ENCODE measurements around the gene ACAN. TPM values are rescaled to one million over a fixed set of nuclear protein-coding genes. Genes with fewer than 3 reads are reported as not detected.

The ACAN gene
- total and polyA plus RNA-seq, 10 of the 15 experiments (the other 5 are each of a cell fraction or from before 2014, with no cell fraction given): not detected

DNA sequence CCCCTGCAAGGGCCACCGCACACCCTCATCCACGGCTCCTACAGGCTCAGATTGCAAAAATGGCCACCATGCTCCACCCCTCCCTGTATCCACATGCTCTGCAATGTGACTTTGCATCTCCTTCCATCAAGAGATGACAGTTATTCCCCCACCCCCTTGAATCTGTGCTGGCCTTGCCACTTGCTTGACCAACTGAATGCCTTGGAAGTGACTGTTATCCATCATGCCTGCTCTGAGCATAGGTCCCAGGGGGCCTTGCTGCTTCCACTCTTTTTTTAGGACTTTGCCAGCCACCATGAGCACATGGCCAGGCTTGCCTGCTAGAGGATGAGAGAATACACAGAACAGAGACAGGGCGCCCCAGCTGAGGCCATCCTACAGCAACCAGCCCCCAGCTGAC is 78.5 kb downstream of the ACAN start (continued):
- TF ChIP-seq, protein P1, sequence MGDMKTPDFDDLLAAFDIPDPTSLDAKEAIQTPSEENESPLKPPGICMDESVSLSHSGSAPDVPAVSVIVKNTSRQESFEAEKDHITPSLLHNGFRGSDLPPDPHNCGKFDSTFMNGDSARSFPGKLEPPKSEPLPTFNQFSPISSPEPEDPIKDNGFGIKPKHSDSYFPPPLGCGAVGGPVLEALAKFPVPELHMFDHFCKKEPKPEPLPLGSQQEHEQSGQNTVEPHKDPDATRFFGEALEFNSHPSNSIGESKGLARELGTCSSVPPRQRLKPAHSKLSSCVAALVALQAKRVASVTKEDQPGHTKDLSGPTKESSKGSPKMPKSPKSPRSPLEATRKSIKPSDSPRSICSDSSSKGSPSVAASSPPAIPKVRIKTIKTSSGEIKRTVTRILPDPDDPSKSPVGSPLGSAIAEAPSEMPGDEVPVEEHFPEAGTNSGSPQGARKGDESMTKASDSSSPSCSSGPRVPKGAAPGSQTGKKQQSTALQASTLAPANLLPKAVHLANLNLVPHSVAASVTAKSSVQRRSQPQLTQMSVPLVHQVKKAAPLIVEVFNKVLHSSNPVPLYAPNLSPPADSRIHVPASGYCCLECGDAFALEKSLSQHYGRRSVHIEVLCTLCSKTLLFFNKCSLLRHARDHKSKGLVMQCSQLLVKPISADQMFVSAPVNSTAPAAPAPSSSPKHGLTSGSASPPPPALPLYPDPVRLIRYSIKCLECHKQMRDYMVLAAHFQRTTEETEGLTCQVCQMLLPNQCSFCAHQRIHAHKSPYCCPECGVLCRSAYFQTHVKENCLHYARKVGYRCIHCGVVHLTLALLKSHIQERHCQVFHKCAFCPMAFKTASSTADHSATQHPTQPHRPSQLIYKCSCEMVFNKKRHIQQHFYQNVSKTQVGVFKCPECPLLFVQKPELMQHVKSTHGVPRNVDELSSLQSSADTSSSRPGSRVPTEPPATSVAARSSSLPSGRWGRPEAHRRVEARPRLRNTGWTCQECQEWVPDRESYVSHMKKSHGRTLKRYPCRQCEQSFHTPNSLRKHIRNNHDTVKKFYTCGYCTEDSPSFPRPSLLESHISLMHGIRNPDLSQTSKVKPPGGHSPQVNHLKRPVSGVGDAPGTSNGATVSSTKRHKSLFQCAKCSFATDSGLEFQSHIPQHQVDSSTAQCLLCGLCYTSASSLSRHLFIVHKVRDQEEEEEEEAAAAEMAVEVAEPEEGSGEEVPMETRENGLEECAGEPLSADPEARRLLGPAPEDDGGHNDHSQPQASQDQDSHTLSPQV (IDR thresholded peaks at IDR 0.05): no peak
- no peak for TF ChIP-seq CBX5 (IDR thresholded peaks at IDR 0.05; ENCODE audit: low read depth)

DNA sequence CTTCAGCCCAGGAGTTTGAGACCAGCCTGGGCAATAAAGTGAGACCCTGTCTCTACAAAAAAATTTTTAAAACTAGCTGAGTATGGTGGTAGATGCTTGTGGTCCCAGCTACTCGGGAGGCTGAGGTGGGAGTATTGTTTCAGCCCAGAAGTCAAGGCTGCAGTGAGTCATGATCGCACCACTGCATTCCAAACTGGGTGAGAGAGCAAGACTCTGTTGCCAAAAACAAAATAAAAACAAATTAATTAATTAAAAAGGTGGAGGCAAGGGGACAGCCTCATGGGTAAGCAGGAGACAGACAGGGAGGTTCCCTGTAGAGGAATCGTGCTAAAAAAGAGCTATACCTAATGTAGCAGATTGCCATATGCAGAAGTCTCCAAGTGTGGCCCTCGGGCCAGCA is 79.5 kb downstream of the ACAN start:
- SMC1A ChIA-PET (ENCODE audit: uncharacterized antibody, unreplicated experiment): no interaction called here
- no peaks in the 10 kb centered on the region for H3K9me3 ChIP-seq (replicated peaks; ENCODE audit: control insufficient read depth, insufficient read depth, low read length)
- no peak overlapping the region for H3K4me3 ChIP-seq
- no peaks in the 10 kb centered on the region for H4K20me1 ChIP-seq (ENCODE audit: control insufficient read depth, insufficient read depth)
- no peaks in the 10 kb centered on the region for H3K79me2 ChIP-seq (ENCODE audit: control insufficient read depth, insufficient read depth, low read length)
- H2AFZ ChIP-seq (ENCODE audit: control insufficient read depth, low read depth, low read length): no peak overlapping the region
- intact Hi-C loops (cut with micrococcal nuclease; ENCODE audit: unreplicated experiment): no loop called here
- no peaks in the 10 kb centered on the region for H3K4me1 ChIP-seq (ENCODE audit: control insufficient read depth, insufficient read depth, low read length)
- POLR2A ChIA-PET: no interaction called here
- no TSS peak for BruUV-seq (replicated peaks)
- no peak for FAIRE-seq
- in situ Hi-C loops (cut with MboI): no loop called here
- no peak overlapping the region for H3K4me2 ChIP-seq (ENCODE audit: control insufficient read depth, insufficient read depth)
- CTCF ChIA-PET: interaction anchor here (1.2 to 2.3 kb wide), 3 partner anchors 13 to 295 kb away, joined by 3 to 12 read pairs (median 4); partner anchors contain the start of gene HAPLN3
- ATAC-seq: no peak
- H3K27me3 ChIP-seq (replicated peaks in 1 of 2; ENCODE audit: control insufficient read depth in 2 of 2, insufficient read depth in 2 of 2, low read length in 1 of 2): no peaks in the 10 kb centered on the region
- H3K36me3 ChIP-seq (ENCODE audit: control insufficient read depth in 2 of 2, insufficient read depth in 2 of 2, low read length in 1 of 2): no peaks in the 10 kb centered on the region
- H3K9ac ChIP-seq (ENCODE audit: control insufficient read depth, insufficient read depth, low read length): no peak overlapping the region
- DNase-seq (ENCODE audit: low read depth, low spot score): no peak
- H3K27ac ChIP-seq (ENCODE audit: control insufficient read depth, insufficient read depth): no peak overlapping the region
- WGBS (ENCODE audit: insufficient coverage, insufficient replicate concordance, low lambda C conversion rate, missing lambda C conversion rate): 58% methylated on average over 4 of the region's 4 CpGs
- RAD21 ChIA-PET (ENCODE audit: unreplicated experiment): no interaction called here
- TF ChIP-seq, protein P2, sequence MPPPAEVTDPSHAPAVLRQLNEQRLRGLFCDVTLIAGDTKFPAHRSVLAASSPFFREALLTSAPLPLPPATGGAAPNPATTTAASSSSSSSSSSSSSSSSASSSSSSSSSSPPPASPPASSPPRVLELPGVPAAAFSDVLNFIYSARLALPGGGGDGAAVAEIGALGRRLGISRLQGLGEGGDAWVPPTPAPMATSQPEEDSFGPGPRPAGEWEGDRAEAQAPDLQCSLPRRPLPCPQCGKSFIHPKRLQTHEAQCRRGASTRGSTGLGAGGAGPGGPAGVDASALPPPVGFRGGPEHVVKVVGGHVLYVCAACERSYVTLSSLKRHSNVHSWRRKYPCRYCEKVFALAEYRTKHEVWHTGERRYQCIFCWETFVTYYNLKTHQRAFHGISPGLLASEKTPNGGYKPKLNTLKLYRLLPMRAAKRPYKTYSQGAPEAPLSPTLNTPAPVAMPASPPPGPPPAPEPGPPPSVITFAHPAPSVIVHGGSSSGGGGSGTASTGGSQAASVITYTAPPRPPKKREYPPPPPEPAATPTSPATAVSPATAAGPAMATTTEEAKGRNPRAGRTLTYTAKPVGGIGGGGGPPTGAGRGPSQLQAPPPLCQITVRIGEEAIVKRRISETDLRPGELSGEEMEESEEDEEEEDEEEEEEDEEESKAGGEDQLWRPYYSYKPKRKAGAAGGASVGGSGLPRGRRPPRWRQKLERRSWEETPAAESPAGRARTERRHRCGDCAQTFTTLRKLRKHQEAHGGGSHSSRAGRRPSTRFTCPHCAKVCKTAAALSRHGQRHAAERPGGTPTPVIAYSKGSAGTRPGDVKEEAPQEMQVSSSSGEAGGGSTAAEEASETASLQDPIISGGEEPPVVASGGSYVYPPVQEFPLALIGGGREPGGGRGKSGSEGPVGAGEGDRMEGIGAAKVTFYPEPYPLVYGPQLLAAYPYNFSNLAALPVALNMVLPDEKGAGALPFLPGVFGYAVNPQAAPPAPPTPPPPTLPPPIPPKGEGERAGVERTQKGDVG (CRISPR knock-in tag; IDR thresholded peaks at IDR 0.05): no peak
- TF ChIP-seq ZZZ3 (IDR thresholded peaks at IDR 0.05; ENCODE audit: control insufficient read depth, insufficient read length, low read depth): no peak
- no peak for TF ChIP-seq MYB (IDR thresholded peaks at IDR 0.05; ENCODE audit: borderline replicate concordance, low read depth, low read length)
- no peak for TF ChIP-seq EP300 (IDR thresholded peaks at IDR 0.05; ENCODE audit: borderline replicate concordance in 1 of 2, control insufficient read depth in 1 of 2, low read depth in 2 of 2, low read length in 2 of 2)
- TF ChIP-seq, protein P3, sequence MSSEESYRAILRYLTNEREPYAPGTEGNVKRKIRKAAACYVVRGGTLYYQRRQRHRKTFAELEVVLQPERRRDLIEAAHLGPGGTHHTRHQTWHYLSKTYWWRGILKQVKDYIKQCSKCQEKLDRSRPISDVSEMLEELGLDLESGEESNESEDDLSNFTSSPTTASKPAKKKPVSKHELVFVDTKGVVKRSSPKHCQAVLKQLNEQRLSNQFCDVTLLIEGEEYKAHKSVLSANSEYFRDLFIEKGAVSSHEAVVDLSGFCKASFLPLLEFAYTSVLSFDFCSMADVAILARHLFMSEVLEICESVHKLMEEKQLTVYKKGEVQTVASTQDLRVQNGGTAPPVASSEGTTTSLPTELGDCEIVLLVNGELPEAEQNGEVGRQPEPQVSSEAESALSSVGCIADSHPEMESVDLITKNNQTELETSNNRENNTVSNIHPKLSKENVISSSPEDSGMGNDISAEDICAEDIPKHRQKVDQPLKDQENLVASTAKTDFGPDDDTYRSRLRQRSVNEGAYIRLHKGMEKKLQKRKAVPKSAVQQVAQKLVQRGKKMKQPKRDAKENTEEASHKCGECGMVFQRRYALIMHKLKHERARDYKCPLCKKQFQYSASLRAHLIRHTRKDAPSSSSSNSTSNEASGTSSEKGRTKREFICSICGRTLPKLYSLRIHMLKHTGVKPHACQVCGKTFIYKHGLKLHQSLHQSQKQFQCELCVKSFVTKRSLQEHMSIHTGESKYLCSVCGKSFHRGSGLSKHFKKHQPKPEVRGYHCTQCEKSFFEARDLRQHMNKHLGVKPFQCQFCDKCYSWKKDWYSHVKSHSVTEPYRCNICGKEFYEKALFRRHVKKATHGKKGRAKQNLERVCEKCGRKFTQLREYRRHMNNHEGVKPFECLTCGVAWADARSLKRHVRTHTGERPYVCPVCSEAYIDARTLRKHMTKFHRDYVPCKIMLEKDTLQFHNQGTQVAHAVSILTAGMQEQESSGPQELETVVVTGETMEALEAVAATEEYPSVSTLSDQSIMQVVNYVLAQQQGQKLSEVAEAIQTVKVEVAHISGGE (CRISPR knock-in tag; IDR thresholded peaks at IDR 0.05): no peak
- no peak for TF ChIP-seq YBX1 (IDR thresholded peaks at IDR 0.05)
- no peak for TF ChIP-seq FOS (IDR thresholded peaks at IDR 0.05; ENCODE audit: borderline replicate concordance, extremely low read depth, insufficient read length)
- no peak for TF ChIP-seq NR2C2 (IDR thresholded peaks at IDR 0.05; ENCODE audit: borderline replicate concordance, control insufficient read depth, insufficient read length, low read depth)
- no peak for TF ChIP-seq EED (IDR thresholded peaks at IDR 0.05; ENCODE audit: low read depth)
- TF ChIP-seq NFXL1 (IDR thresholded peaks at IDR 0.05; ENCODE audit: borderline replicate concordance): no peak

All from GM12878 (cell line).